Upper lobe of left lung (tissue), 4 donors: ENCODE results near the gene TAF10.

Experiments
- CTCF ChIP-seq, 6 experiments: fragments of 450-650 bp in 4 of 6; fragments of 200-600 bp in 2 of 6; sonication (generic) in 2 of 6; IDR thresholded peaks; one replicate each; pipeline ENCODE4 v1.5.1; 2016 to 2019; ENCODE audit warnings: antibody characterized with exemption in 6 of 6
- POLR2AphosphoS5 ChIP-seq, 2 donors: sonication (generic); formaldehyde crosslinking; IDR thresholded peaks; one replicate each; pipeline ENCODE4 v1.5.1; 2017; ENCODE audit warnings: antibody characterized with exemption in 2 of 2

DNA sequence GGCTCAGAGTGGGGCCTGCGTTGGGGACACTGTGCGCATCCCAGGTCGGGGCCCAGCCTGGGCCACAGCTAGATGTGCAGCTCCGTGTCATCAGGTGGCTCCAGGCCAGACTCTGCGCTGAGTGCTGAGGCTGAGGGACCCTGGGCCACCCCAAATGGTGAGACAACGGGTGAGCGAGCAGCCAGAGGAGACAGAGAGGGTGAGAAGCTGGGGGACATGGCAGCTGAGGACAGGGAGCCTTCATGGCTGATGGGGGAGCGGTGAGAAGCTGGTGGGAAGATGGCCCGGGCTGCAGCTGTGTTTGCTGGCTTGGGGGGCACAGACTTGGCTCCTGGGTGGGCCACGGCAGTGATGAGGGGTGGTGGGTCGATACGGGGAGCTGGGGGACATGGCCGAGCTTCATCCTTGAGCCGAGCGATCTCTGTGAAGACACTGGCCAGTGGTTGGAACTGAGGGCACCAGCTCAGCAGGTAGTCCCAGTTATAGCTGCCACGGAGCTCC lies 9.7 kb upstream of the TAF10 start:
- TF ChIP-seq CTCF (IDR thresholded peaks at IDR 0.05): no peak
- no peak for TF ChIP-seq POLR2AphosphoS5 (IDR thresholded peaks at IDR 0.05)
